Fibroblast of mammary gland (primary cell): ENCODE data around the gene RGL3.

Source experiments
- DNase-seq: peaks from one replicate; pipeline ENCODE4 v3.0.0-alpha.2; 2010; ENCODE audit warnings: low read depth
- H3K4me3 ChIP-seq: 2 replicates; pipeline ENCODE4 v1.5.1; 2011; ENCODE audit warnings: low read depth, mild to moderate bottlenecking, low read length, moderate library complexity; ENCODE audit not compliant: control insufficient read depth
- CTCF ChIP-seq: conservative IDR thresholded peaks from 2 replicates; pipeline ENCODE4 v1.5.1; 2011; ENCODE audit warnings: low read depth, low read length, inconsistent platforms; ENCODE audit not compliant: control insufficient read depth, insufficient read depth

The RGL3 gene

GRCh38 chr19:11453468-11454341 is 34.6 kb upstream of the RGL3 start:
- no peak for DNase-seq
- TF ChIP-seq CTCF, result peak; percentile 35
- H3K4me3 ChIP-seq, result no peak overlapping the region

- TF ChIP-seq CTCF, result no peak
- no peak overlapping the region for H3K4me3 ChIP-seq
- DNase-seq, result no peak
Observed at GRCh38 chr19:11452620-11453310, 33.7 kb upstream of the RGL3 start.

- no peak for TF ChIP-seq CTCF
- DNase-seq, result no peak
- no peak overlapping the region for H3K4me3 ChIP-seq
Observed at GRCh38 chr19:11451871-11452619, 32.9 kb upstream of the RGL3 start.

- no peak for TF ChIP-seq CTCF
- DNase-seq, result no peak
- no peak overlapping the region for H3K4me3 ChIP-seq
Observed at GRCh38 chr19:11451327-11451870, 32.3 kb upstream of the RGL3 start.

- no peak overlapping the region for H3K4me3 ChIP-seq
- no peak for TF ChIP-seq CTCF
- no peak for DNase-seq
Observed at GRCh38 chr19:11450570-11451326, 31.6 kb upstream of the RGL3 start.
